ENCODE results near the gene FGGY.

FGGY gene

DNA sequence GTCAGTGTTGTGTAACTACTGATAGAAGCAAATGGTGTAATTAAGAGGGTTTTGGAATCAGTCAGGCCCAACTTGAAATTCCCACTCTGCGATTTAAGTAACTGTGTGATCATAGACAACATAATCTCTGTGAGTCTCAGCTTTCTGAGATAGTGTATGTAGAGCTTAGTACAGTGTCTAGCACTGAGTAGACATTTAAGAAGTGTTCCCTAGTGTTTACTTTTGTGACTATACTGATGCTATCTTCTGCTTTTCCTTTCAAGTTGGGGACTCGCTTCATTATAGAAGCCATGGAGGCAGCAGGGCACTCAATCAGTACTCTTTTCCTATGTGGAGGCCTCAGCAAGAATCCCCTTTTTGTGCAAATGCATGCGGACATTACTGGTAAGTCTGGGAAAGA is 370.1 kb downstream of the FGGY start:
- no peak for FAIRE-seq

DNA sequence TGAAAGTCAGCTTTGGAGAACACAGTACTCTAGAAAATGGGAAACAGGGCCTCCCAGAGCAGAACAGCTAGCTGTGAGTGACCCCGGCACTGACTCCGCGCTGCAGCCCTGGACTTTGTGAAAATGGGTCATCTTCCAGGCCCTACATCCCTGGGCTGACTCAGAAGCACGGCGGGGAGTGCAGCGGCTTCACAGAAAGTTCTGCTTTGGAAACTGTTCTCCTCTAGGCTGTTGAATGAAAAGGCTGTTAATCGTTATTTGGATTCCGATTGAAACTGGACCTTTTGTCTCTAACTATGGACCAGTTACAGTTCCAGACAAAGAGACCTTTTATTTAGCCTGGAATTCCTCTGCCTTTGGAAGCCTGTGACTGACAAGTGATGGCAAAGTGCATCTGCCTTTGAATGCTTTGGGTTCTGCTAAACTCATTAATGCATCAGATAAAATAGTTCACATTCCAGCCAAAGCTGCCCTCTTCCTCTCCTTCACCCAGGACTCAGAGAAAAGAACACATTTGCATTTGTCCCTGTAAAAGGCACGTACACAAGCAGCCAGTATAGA is 372.9 kb downstream of the FGGY start:
- no peak for FAIRE-seq

DNA sequence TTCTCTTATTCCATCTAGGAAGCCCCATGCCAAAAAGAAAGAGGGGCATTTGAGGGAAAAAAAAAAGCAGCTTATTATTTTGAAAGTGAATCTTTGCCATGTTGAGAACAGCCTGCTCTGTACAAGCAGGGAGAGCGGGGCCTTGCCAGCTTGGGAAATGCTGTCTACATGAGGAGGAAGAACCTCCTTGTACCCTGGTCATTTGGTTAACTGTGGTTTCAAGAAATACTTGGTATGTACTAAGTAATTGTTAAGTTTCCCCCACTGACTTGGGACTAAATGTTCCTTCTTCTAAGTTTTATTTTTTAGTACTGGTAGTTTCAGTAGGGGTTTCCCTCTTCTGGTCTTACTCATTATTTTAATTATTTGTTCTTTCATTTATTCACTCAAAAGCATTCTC is 373.8 kb downstream of the FGGY start:
- FAIRE-seq, result no peak

DNA sequence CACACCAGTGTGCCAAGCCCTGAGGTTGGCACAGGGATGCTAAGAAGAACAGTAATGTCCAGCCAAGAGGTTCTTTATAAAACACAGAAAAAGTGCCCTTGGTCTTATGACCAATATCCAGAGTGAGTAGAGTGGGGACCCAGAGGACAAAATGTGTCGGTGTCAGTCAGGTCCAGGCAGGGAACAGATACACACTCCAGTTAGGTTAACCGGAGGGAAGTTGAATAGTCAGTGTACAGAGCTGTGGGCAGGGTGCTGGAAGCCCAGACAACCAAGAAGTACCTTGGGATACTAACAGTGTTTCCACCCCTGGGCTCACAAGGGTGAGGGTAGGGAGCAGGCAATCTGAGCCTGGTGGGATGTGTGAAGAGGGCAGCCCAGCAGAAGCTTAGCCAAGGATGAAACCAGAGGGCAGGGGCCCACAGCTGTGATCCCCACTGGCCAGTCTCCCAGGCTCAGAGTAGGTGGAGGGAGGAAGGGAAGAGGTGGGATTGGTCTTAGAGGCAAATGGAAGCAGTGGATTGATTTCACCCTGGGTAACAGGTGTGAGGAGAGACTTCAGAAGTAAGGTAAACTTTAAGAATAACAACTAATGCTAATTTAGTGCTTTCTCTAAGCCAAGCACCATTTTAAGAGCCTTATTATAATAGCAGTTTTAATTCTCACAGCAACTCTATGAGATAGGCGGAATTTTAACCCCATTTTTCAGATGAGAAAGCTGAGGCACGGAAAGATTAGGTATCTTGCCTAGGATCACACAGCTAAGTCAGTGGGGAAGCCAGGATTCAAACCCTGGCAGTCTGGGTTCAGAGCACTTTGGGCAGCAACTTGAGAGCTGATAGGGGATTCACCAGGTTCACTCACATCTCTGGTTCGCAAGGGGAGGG is 374.4 kb downstream of the FGGY start:
- FAIRE-seq, result no peak

DNA sequence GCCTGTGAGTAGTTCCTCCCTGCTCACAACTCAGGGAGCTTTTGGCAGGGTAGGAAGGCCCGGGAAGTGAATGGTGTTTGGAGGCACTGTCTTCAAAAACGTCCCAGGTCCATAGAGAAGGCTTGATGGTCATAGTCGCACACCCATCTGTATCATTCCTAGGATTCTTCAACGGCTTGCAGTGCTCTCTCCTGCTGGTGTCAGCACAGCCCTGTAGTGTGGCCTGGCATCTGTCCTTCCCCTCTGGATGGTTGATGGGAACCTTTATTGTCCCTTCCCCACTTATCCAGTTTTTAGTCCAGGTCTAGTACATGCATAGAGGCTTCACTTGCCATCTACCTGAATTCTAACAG is 375.0 kb downstream of the FGGY start:
- no peak for FAIRE-seq

DNA sequence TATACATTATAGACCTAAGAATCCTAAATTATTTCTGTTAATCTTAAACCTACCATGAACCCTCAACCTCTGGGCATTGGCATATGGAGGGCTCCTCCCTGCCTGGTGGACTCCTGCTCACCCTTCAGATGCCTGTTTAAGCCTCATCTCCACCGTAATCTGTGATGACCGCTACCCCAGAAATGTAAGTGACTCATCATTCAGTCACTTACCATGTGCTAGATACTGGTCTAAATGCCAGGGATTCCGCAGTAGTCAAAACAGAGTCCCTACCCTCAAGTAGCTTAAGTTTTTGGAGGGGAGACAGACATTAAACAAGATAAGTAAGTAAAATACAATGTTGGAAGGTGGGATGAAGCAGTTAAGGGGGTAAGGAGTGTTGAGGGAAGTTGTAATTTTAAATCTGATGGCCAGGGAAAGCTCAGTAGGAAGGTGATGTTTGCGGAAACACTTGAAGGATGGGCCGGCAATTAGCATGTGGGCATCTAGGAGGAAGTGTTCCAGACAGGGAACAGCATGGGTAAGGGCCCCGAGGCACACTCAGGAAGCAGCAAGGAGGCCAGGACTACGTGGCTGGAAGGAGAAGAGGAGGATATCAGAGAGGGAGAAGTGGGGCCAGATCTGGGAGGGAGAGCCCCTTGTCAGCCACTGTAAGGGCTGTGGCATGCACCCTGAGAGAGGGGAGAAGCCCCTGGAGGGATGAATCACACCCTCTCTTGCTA is 376.1 kb downstream of the FGGY start:
- FAIRE-seq, result no peak

DNA sequence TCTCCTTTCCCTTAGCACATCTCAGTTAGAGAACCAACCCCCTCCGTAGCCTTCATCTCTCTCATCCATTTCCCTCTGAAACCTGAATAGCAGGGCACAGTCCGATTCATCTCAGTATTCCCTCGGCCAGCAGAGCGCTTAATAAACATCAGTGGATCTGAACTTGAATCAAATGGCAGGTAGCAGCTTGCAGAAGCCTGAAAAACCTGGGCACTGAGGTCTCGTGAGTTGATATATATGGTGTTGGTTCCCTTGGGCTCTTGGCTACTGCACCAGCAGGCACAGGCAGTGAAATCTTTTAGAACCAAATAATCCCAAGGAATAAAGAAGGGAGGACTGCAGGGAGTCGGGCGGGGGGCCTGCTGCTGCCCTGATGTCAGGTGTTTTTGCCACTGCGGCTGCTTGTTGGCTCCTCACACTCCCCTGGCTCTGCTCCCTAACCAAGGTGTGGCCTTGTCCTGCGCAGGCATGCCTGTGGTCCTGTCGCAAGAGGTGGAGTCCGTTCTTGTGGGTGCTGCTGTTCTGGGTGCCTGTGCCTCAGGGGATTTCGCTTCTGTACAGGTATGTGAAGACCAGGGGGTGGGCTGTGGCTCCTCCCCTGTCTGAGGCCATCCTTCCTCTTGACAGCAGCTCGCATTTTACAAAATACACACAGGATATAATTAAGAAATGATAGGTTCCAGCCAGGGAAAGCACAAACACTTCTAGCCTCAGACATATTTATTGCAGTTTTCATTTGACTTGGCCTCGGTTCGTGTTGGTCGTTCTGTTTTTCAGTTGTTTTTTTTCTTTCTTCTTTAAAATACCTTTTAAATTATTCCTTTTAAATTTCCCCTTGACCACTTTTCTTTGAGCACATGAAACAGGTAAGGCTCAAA is 376.9 kb downstream of the FGGY start:
- no peak for FAIRE-seq

DNA sequence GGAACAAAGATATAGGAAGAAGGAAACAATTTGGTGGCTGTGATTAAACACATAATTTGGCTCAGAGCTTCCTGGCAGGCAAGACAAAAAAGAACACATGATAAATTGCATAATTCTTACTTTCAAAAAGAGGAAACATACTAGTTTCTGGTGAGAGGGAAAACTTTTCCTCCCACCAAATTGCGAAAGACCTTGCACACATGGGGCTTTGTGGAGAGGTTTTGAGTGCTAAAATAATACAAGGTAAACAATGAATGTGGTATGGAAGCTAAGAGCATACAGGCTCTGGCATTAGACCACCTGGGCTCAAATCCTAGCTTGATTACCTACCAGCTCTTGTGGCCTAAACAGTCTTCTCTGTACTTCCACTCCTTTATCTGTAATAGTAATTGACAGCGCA is 377.7 kb downstream of the FGGY start:
- FAIRE-seq, result no peak

DNA sequence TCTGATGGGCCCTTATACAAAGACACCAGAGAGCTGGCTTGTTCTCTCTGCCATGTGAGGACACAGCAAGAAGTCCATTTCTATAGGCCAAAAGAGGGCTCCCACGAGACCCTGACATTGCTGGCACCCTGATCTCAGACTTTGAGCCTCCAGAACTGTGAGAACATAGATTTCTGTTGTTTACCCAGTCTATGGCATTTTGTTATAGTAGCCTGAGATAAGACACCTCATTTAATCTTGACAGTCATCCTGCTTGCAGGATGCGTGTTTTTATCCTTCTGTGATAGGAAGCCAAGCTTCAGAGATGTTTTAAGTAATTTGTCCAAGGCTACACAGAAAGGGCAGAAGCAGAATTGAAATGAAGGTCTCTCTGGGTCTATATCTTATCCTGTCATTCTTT is 379.0 kb downstream of the FGGY start:
- no peak for FAIRE-seq

DNA sequence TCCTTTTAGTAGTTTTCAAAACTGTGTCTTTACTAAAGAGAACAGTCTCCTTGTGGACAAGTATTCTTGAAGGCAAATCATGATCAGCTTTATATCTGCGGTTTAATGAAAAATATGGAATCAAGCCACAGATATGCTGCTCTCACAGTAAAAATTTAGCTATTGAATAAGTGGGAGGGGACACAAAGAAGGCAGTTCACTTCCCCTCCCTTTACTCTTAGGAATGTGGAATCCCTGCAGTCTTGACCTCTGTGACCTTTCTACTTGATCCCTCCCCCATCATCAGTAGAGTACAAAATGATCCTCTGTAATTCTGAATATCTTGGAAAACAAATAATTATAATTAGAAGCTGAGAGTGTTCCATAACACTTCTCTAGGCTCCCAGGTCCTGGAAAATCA is 381.1 kb downstream of the FGGY start:
- no peak for FAIRE-seq

DNA sequence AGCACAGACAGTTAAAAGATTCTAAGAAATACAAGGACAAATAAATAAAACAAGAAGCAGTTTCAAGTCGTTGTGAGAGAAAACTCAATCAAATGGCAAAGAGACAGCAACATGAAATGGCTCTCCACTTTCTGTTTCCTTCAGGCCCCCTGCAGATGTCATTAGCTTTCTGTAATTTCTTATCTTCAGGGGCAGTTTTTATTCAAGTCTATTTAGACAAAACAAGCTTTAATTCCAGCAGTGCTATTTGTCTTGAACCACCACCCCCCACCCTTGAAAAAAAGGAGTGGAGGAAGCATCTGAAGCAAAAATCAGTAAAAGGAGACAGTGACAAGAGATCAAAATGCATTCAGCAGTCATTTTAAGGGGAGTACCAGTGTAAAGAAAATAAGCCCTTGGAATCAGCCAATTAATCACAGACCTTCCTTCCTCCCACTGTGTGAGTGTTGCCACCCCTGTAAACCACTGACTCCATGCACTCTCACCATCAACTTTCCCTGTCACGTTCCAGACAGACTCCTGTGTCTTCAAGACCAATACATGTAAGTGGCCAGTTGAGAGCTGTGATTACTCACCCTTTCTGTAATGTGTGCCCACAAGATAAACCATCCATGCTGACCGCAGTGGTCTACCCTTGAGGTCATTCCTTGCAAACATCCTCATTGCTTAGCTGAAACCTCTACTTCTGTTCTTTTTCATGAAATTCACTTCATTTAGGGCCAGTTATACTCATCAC is 381.8 kb downstream of the FGGY start:
- no peak for FAIRE-seq

DNA sequence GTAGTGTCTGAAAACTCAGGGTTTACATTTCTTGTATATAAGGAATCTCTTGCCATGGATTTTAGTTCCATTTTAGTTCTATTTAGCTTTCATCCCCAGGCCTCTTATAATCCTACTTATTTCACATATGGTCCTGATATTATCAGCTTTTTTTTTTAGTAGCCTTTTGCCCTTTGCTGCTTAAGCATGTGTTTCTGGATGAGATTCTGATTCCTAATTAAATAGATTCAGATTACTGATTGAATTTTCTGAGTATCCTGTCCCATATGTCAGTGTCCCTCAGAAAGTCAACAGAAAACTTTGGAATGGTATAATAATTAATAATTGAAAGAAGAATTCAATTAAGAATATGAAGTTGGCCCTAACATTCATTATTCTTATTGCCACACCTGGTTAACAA is 383.1 kb downstream of the FGGY start:
- FAIRE-seq, result no peak

DNA sequence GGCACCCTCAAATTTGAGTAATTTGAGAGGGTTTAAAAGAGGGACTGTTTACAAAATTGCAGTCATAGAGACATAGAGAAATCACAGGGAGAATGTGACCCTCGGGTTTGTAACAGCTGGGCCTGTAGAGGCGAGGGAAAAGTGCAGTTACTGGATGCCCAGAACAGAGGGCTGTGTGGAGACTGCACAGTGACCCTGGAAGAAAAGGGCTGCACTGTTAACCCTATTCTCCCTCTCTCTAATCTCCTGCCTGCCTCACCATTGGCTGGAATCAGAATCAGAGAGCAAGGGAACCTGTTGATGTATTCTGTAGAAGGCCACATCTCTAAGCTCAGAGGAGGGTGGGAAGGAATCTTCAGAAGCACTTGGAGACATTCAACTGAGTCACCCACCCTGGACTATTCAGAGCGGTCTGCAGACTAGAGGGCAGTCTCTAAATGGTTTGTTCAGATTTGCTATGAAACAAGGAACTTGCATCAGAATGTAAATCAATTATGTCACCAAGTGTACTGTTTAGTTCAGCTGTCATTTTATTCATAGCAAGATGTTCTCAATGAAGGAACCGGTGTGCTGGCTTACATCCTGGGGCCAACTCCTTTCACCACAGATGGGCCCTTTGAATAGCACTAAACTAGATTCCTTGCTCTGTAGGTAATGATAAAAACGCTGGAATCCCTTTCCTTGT is 385.6 kb downstream of the FGGY start:
- no peak for FAIRE-seq

DNA sequence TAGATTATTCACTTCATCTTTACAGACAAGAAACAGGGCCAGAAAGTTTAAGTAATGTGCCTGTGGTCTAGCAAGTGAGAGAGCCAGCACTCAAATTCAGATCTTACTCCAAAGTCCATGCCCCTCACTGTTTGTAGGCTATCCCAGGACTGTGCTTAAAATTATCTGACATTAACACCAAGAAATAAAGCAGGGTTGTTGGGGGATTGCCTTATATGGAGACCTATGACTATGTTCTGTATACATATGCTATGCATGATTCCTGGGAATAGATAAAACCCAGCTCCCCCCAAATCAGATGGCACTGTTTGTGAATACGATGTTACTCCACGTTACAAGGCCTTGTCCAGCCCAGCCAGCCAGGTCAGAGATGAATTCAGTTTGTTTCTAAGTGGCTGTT is 386.3 kb downstream of the FGGY start:
- FAIRE-seq, result no peak

DNA sequence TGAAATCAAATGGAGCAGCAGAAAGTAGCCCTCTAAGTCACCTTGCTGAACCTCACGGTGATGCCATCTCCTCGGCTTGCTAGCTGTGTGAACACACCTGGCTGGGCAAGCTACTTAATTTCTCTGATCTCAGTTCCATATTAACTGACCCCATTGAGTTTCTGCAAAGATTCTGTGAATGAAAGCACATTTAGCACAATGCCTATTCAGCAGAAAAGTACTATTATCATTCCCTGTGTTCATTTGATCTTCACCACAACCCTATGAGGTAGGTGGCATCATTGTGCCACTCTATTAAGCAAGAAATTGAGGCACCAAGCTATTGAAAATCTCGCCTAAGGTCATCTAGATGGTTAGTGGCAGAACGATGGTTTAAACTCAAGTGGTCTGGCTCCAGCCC is 387.8 kb downstream of the FGGY start:
- no peak for FAIRE-seq

DNA sequence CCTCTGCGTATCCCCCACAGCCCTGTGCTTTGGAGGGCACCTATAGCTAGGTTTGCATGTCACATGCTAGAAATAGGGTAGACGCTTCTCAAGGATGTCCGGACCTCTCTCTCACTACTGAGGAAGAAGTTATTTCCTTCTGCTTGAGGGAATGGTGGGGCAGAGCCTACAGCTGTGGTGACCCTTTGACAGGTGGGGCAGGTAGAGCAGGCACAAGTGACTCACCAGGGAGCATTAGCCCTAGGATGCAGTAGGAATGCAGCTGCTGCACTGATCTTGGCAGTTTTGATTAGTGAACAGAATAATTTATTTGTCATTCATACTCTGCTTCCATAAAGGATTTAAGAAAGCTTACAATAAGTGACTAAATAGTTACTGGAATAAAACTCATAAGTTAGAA is 388.2 kb downstream of the FGGY start:
- FAIRE-seq, result no peak

DNA sequence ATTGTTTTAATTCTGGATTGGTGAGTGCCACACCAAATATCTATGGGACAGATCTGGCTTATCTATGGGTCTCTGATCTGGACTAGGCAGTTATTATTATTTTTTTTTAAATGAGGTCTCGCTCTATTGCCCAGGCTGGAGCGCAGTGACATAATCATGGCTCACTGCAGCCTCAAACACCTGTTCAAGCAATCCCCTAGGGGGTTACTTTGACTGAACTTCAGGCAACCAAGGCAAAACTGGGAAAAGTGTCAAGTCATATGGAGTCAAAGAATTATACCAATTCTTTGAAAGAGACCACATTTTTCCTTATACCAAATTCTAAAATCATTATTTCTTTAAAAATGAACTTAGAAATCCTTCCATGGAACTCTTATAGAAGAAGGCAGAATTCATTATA is 388.8 kb downstream of the FGGY start:
- no peak for FAIRE-seq

DNA sequence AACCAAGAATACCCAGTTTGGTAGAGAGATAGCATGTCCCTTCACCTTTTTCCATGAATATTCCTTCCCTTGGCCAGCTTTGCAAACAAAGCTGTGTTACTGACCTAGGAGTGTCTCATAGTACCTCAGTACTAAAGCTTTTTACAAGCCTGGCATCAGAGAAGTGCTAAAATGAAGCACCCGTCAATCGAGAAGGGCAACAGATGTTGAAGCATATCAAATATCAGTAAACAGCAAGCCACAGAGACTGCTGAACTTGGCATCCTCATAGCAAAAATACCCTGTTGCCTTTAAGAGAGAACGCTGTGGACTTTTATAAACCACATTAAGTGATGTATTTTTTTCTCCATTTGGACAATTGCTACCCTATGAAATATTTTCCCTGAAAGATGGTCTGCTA is 389.3 kb downstream of the FGGY start:
- no peak for FAIRE-seq

DNA sequence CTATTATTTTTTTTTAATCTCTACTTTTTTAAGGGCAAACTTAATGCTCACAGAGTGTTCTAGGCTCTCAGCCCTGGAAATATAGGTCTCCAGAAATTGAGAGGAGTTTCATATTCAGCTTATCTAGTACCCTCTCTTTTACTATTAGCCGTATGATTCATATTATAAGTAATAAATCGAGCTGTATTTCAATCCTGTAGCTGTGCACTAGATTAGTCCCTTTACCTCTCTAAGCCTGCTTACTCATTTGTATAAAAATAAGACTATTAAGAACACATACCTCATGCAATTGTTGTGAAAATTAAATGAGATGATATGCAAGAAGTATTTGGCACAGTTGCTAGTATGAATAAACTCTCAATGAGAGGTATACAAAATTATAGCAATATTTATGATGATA is 389.7 kb downstream of the FGGY start:
- no peak for FAIRE-seq

DNA sequence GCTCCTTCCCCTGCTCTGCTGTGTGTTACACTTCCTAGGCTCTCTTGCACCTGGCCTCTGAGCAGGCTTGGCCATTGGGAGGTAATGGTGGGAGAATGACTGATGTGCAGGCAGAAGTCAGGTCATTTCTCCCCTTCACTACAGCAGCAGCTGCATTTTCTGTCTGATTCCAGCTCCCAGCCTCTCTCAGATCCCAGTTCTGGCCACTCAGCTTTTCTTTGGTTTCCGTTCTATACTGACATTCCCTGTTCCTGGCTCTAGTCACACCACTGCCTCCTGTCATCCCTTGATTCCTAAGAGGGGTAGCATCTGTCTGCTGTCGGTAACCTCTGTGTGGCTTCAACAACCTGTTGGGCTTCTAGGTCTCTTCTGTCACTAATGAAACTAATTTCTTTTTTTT is 390.2 kb downstream of the FGGY start:
- FAIRE-seq, result no peak

DNA sequence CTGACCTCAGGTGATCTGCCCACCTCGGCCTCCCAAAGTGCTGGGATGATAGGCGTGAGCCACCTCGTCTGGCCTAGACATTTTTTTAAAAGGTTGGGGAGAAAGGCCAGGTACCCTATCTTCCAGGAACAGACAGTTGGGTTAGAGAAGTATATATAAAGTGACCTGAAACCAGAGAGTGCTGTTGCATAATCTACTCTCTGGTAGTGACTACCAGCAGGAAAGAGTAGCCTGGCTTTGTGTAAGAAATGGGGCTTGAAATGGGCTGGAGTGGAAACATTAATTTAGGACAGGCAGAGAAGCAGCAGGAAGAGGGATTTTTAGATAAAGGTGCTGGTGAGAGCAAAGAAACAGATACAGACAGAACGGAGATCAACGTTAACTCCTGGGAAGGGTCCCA is 392.1 kb downstream of the FGGY start:
- no peak for FAIRE-seq

DNA sequence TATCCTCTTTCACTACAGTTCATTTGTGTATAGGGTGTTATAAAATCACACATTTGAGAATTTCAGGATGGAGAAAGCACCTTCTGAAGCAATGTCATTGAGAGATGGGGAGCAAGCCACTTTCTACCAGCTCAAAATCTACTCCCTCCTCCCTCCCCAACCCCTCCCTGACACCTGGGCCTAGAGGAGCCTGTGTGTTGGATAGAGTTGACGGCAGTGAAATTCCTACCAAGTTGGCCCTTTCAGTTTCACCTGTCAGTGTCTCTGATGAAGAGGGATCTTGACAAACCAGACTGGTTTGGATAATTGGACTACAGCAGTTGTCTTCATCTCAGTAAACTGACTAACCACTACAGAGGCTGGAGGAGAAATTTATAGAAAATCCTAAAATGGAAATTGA is 392.8 kb downstream of the FGGY start:
- no peak for FAIRE-seq
